HG02588 (cell line): ENCODE measurements around the gene NFX1.

Experiments used
- ATAC-seq: cut with Tn5 transposase; IDR thresholded peaks from one replicate; pipeline ENCODE4 v1.9.1; 2021; ENCODE audit warnings: mild to moderate bottlenecking, moderate library complexity; ENCODE audit not compliant: unreplicated experiment

Gene NFX1

GRCh38 chr9:33265211-33265865 lies 25.0 kb upstream of the NFX1 start:
- ATAC-seq = no peak

- no peak for ATAC-seq
These were observed 23.1 kb upstream of the NFX1 start for GRCh38 chr9:33267151-33267767.

GRCh38 chr9:33270146-33270545 lies 20.2 kb upstream of the NFX1 start:
- no peak for ATAC-seq

- ATAC-seq = no peak
These were observed 18.3 kb upstream of the NFX1 start for GRCh38 chr9:33272061-33272460.

GRCh38 chr9:33273266-33273971 lies 16.9 kb upstream of the NFX1 start:
- no peak for ATAC-seq

GRCh38 chr9:33273972-33274328 lies 16.4 kb upstream of the NFX1 start:
- no peak for ATAC-seq

- no peak for ATAC-seq
These were observed 12.8 kb upstream of the NFX1 start for GRCh38 chr9:33277484-33277883.

GRCh38 chr9:33285502-33285901 lies 4.8 kb upstream of the NFX1 start:
- no peak for ATAC-seq

GRCh38 chr9:33287087-33287490 lies 3.2 kb upstream of the NFX1 start:
- ATAC-seq = no peak

- ATAC-seq = no peak
These were observed 2.1 kb upstream of the NFX1 start for GRCh38 chr9:33288235-33288634.

GRCh38 chr9:33288828-33289483 lies 1.4 kb upstream of the NFX1 start:
- no peak for ATAC-seq

- ATAC-seq = no peak
These were observed 820 bp upstream of the NFX1 start for GRCh38 chr9:33289496-33289895.

GRCh38 chr9:33289936-33290246 lies 425 bp upstream of the NFX1 start:
- no peak for ATAC-seq

- ATAC-seq = no peak
These were observed 698 bp downstream of the NFX1 start for GRCh38 chr9:33291031-33291397.

- ATAC-seq = no peak
These were observed 1.6 kb downstream of the NFX1 start for GRCh38 chr9:33291901-33292300.

GRCh38 chr9:33293782-33294181 lies 3.5 kb downstream of the NFX1 start:
- ATAC-seq = no peak

GRCh38 chr9:33294670-33295432 lies 4.5 kb downstream of the NFX1 start:
- no peak for ATAC-seq

GRCh38 chr9:33295571-33295970 lies 5.3 kb downstream of the NFX1 start:
- ATAC-seq = peak; percentile 36

GRCh38 chr9:33297432-33297831 lies 7.1 kb downstream of the NFX1 start:
- ATAC-seq = peak; percentile 90

GRCh38 chr9:33300546-33300945 lies 10.2 kb downstream of the NFX1 start:
- ATAC-seq = no peak

- no peak for ATAC-seq
These were observed 14.0 kb downstream of the NFX1 start for GRCh38 chr9:33304362-33304761.
